ENCODE results near the gene ADD1.

DNA sequence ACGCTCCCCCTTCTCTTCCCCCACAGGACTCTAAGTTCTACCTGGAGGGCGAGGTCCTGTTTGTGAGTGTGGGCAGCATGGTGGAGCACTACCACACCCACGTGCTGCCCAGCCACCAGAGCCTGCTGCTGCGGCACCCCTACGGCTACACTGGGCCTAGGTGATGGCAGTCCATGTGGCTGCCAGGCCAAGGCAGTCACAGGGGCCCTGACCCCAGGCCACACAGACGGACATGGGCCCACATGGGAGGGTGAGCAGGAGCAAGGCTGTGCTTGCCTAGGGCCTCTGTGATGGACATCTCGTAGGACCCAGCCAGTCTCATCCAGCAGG lies 10.0 kb upstream of the ADD1 start:
- TF ChIP-seq, protein P1, sequence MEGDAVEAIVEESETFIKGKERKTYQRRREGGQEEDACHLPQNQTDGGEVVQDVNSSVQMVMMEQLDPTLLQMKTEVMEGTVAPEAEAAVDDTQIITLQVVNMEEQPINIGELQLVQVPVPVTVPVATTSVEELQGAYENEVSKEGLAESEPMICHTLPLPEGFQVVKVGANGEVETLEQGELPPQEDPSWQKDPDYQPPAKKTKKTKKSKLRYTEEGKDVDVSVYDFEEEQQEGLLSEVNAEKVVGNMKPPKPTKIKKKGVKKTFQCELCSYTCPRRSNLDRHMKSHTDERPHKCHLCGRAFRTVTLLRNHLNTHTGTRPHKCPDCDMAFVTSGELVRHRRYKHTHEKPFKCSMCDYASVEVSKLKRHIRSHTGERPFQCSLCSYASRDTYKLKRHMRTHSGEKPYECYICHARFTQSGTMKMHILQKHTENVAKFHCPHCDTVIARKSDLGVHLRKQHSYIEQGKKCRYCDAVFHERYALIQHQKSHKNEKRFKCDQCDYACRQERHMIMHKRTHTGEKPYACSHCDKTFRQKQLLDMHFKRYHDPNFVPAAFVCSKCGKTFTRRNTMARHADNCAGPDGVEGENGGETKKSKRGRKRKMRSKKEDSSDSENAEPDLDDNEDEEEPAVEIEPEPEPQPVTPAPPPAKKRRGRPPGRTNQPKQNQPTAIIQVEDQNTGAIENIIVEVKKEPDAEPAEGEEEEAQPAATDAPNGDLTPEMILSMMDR (conservative IDR thresholded peaks at IDR 0.05): no peak
- no peak for TF ChIP-seq EZH2 (IDR thresholded peaks at IDR 0.05; ENCODE audit: low read depth)
